Sigmoid colon (tissue), 7 donors: ENCODE measurements around the gene FAT2. TPM values are rescaled to one million over a fixed set of nuclear protein-coding genes. Genes with fewer than 3 reads are reported as not detected.
"Not testable (repeated sequence)": the region's sequence is repeated elsewhere in the genome, so short reads cannot be mapped to it uniquely, and the experiment has no call there.

ENCODE experiments used
- DNase-seq: peaks from one replicate; pipeline ENCODE4 v3.0.0-alpha.2; 2019
- H3K27ac ChIP-seq, 4 donors: fragments of 200-600 bp; sonication (generic); one replicate each; pipeline ENCODE4 v1.5.1; 2016 to 2019; ENCODE audit warnings: mild to moderate bottlenecking in 1 of 4
- H3K27me3 ChIP-seq, 3 donors: fragments of 200-600 bp; sonication (generic); one replicate each; pipeline ENCODE4 v1.5.1; 2019; ENCODE audit warnings: mild to moderate bottlenecking in 1 of 3
- H3K36me3 ChIP-seq, 4 donors: fragments of 200-600 bp; sonication (generic); one replicate each; pipeline ENCODE4 v1.5.1; 2016 to 2019
- H3K4me1 ChIP-seq, 4 donors: fragments of 200-600 bp; sonication (generic); one replicate each; pipeline ENCODE4 v1.5.1; 2017 to 2019
- H3K4me3 ChIP-seq, 4 donors: fragments of 200-600 bp; sonication (generic); one replicate each; pipeline ENCODE4 v1.5.1; 2017 to 2019; ENCODE audit warnings: mild to moderate bottlenecking in 2 of 4, moderate library complexity in 1 of 4
- H3K9me3 ChIP-seq, 4 donors: fragments of 200-600 bp in 3 of 4; sonication (generic) in 3 of 4; one replicate each; pipeline versions ENCODE4 v1.5.1 to v1.6.1; 2013 to 2019
- CTCF ChIP-seq, 4 experiments: fragments of 450-650 bp in 3 of 4; fragments of 200-600 bp in 1 of 4; IDR thresholded peaks; one replicate each; pipeline ENCODE4 v1.5.1; 2016 to 2019; ENCODE audit warnings: antibody characterized with exemption in 4 of 4, mild to moderate bottlenecking in 3 of 4, moderate library complexity in 2 of 4
- EP300 ChIP-seq, 4 donors: sonication (generic); formaldehyde crosslinking; IDR thresholded peaks; one replicate each; pipeline ENCODE4 v1.6.1; 2017; ENCODE audit warnings: antibody characterized with exemption in 4 of 4
- POLR2A ChIP-seq, 2 donors: fragments of 450-650 bp; IDR thresholded peaks; one replicate each; pipeline ENCODE4 v1.6.1; 2016; ENCODE audit warnings: antibody characterized with exemption in 2 of 2, mild to moderate bottlenecking in 2 of 2, moderate library complexity in 2 of 2
- POLR2AphosphoS5 ChIP-seq, 4 donors: sonication (generic); formaldehyde crosslinking; IDR thresholded peaks; one replicate each; pipeline ENCODE4 v1.6.1; 2017; ENCODE audit warnings: antibody characterized with exemption in 4 of 4
- WGBS, 2 donors: extraction: QIAGEN DNeasy Blood & Tissue Kit; methylation state at CpG; one replicate each; pipeline ENCODE4 v1.1.7; 2013; 5-methylcytosine and 5-hydroxymethylcytosine counted together
- intact Hi-C: fragments of 100-400 bp; cut with DNase I; formaldehyde crosslinking; loops from one replicate; pipeline ENCODE4 v1.15.1; 2023
- polyA plus RNA-seq, 3 donors: library from polyadenylated mRNA; stranded (reverse); fragments of 200-250 nt; gene quantifications; one replicate each; pipeline ENCODE4 v1.2.3, GENCODE V29; 2013
- total RNA-seq, 4 donors: library from RNA; depleted of rRNA; stranded (reverse); fragments of >200 nt; gene quantifications; one replicate each; pipeline ENCODE4 v1.1.0, GENCODE V29; 2016
- donor health status: healthy with polysubstance abuse.
- donor health status: Bipolar disorder and iron deficiency.
- donor health status: healthy.

FAT2 gene
- total and polyA plus RNA-seq, 7 donors = 0.03 TPM; not detected in 6

- peak in 2 of 4 donors; percentile 29 to 40 for TF ChIP-seq POLR2AphosphoS5 (IDR thresholded peaks at IDR 0.05)
- TF ChIP-seq CTCF (IDR thresholded peaks at IDR 0.05) = no peak
- peak in 2 of 4 donors; percentile 17 to 32 for TF ChIP-seq EP300 (IDR thresholded peaks at IDR 0.05)
- no peak for TF ChIP-seq POLR2A (IDR thresholded peaks at IDR 0.05)
Observed at GRCh38 chr5:151585970-151586369, 5.2 kb downstream of the FAT2 start.

GRCh38 chr5:151585344-151585743 lies 5.8 kb downstream of the FAT2 start:
- H3K27me3 ChIP-seq, H3K36me3 ChIP-seq, intact Hi-C loops, H3K4me3 ChIP-seq, H3K9me3 ChIP-seq, DNase-seq, H3K27ac ChIP-seq: not testable (repeated sequence)
- H3K4me1 ChIP-seq = peaks cover 0 to 17% (median 14%) of the 10 kb centered on the region in 4 donors
- 54 to 80% methylated on average over 4 of the region's 4 CpGs for WGBS, 2 donors

More at GRCh38 chr5:151585970-151586369, 5.2 kb downstream of the FAT2 start:
- WGBS, 2 donors = 82 to 89% methylated on average over 10 of the region's 10 CpGs
- no peak for DNase-seq
- intact Hi-C loops = no loop called here
- Histone ChIP-seq H3K4me1 (peaks cover 0 to 12% (median 10%) of the 10 kb centered on the region in 4 donors), H3K4me3 (no peak overlapping the region), H3K36me3 (no peaks in the 10 kb centered on the region), H3K9me3 (no peaks in the 10 kb centered on the region), H3K27ac (no peak overlapping the region), H3K27me3 (no peaks in the 10 kb centered on the region)

- Histone ChIP-seq H3K4me1 (peaks cover 0 to 17% (median 14%) of the 10 kb centered on the region in 4 donors), H3K36me3 (no peaks in the 10 kb centered on the region), H3K27ac (no peak overlapping the region), H3K4me3 (no peak overlapping the region), H3K27me3 (no peaks in the 10 kb centered on the region), H3K9me3 (no peaks in the 10 kb centered on the region)
- WGBS, 2 donors = 84 to 90% methylated on average over 14 of the region's 14 CpGs
- TF ChIP-seq CTCF (IDR thresholded peaks at IDR 0.05) (no peak), POLR2A (IDR thresholded peaks at IDR 0.05) (no peak), EP300 (IDR thresholded peaks at IDR 0.05) (no peak), POLR2AphosphoS5 (IDR thresholded peaks at IDR 0.05) (no peak)
- intact Hi-C loops = no loop called here
- DNase-seq = no peak
Observed at GRCh38 chr5:151584057-151584937, 6.8 kb downstream of the FAT2 start.

- TF ChIP-seq POLR2A (IDR thresholded peaks at IDR 0.05) (no peak), EP300 (IDR thresholded peaks at IDR 0.05) (no peak), POLR2AphosphoS5 (IDR thresholded peaks at IDR 0.05) (no peak), CTCF (IDR thresholded peaks at IDR 0.05) (no peak)
- WGBS, 2 donors = 65 to 70% methylated on average over 6 of the region's 6 CpGs
- Histone ChIP-seq H3K27me3 (no peaks in the 10 kb centered on the region), H3K4me1 (peaks cover 0 to 17% (median 14%) of the 10 kb centered on the region in 4 donors), H3K27ac (peak overlapping the region in 2 of 4 donors; percentile 35 to 38), H3K9me3 (no peaks in the 10 kb centered on the region), H3K36me3 (no peaks in the 10 kb centered on the region), H3K4me3 (no peak overlapping the region)
- no peak for DNase-seq
- intact Hi-C loops = no loop called here
Observed at GRCh38 chr5:151581812-151582583, 9.1 kb downstream of the FAT2 start.

- intact Hi-C loops = no loop called here
Observed at GRCh38 chr5:151581347-151581746, 9.8 kb downstream of the FAT2 start.

More at GRCh38 chr5:151581347-151581746, 9.8 kb downstream of the FAT2 start:
- Histone ChIP-seq H3K4me3 (no peak overlapping the region), H3K9me3 (no peaks in the 10 kb centered on the region), H3K4me1 (peaks cover 0 to 17% (median 14%) of the 10 kb centered on the region in 4 donors), H3K36me3 (no peaks in the 10 kb centered on the region), H3K27ac (peak overlapping the region in 3 of 4 donors; percentile 31 to 38 (median 35)), H3K27me3 (no peaks in the 10 kb centered on the region)
- DNase-seq = no peak
- no peak for TF ChIP-seq EP300 (IDR thresholded peaks at IDR 0.05)
- TF ChIP-seq CTCF (IDR thresholded peaks at IDR 0.05) = no peak
- TF ChIP-seq POLR2AphosphoS5 (IDR thresholded peaks at IDR 0.05) = peak in 2 of 4 donors; percentile 55 to 67
- WGBS, 2 donors = 69 to 77% methylated on average over 4 of the region's 4 CpGs
